Natural killer cell treated with Interleukin-12 subunit alpha and Interleukin-12 subunit beta and Interleukin-15 and Interleukin-18, amount 100 ng/mL, for 72 hours (primary cell): Measurements from ENCODE around the gene GTF3C2. TPM values are rescaled to one million over a fixed set of nuclear protein-coding genes. Genes with fewer than 3 reads are reported as not detected.
"Not testable (repeated sequence)": the region's sequence is repeated elsewhere in the genome, so short reads cannot be mapped to it uniquely, and the experiment has no call there.

Experiments used
- ATAC-seq, 2 donors: fragments of 150-1000 bp; cut with Tn5 transposase in 1 of 2; sonication (Bioruptor Pico), chemical (Tn5 transposase) in 1 of 2; 2 replicates each; pipeline ENCODE4 v1.10.0; 2021
- DNase-seq: peaks from one replicate; pipeline ENCODE4 v3.0.0; 2022; ENCODE audit warnings: low spot score
- H3K27ac Mint-ChIP-seq, 2 donors: 1 replicate in 1 of 2; 2 replicates in 1 of 2; pipeline ENCODE4 v1.8.0; 2022; ENCODE audit warnings: mixed read lengths in 2 of 2, mild to moderate bottlenecking in 1 of 2, moderate library complexity in 1 of 2
- H3K27me3 Mint-ChIP-seq, 2 donors: 1 replicate in 1 of 2; 2 replicates in 1 of 2; pipeline ENCODE4 v1.8.0; 2022; ENCODE audit warnings: mixed read lengths in 2 of 2
- H3K36me3 Mint-ChIP-seq: one replicate; pipeline ENCODE4 v1.8.0; 2022; ENCODE audit warnings: mixed read lengths
- H3K4me1 Mint-ChIP-seq, 2 donors: 1 replicate in 1 of 2; 2 replicates in 1 of 2; pipeline ENCODE4 v1.8.0; 2022; ENCODE audit warnings: low read depth in 2 of 2, mixed read lengths in 2 of 2, mild to moderate bottlenecking in 1 of 2
- H3K4me3 Mint-ChIP-seq: one replicate; pipeline ENCODE4 v1.8.0; 2022; ENCODE audit warnings: mixed read lengths
- H3K9me3 Mint-ChIP-seq: 2 replicates; pipeline ENCODE4 v1.8.0; 2022; ENCODE audit warnings: mixed read lengths
- total RNA-seq, 2 donors: library from RNA; stranded (reverse); gene quantifications; one replicate each; pipeline ENCODE4 v1.2.3, GENCODE V29; 2022

Gene GTF3C2
- total RNA-seq, 2 donors from 2014 or later, result 85.4 to 107 TPM

DNA sequence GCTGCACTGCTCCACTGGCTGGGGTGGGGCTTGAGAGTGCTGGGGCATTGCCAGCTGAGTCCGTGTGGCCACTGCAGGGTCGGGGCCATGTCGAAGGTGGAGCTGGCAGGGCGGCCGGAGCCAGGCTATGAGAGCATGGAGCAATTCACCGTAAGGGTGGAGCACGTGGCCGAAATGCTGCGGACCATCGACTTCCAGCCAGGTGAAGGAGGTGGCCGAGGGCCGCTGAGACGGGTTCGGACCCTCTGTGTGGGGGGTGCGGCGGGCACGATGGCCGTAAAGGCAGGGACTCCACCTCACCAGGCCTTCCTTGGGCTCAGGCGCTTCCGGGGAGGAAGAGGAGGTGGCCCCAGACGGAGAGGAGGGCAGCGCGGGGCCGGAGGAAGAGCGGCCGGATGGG lies 50.4 kb downstream of the GTF3C2 start:
- H3K4me1 Mint-ChIP-seq, result peaks cover 0 to 3% of the 10 kb centered on the region in 2 donors
- H3K27me3 Mint-ChIP-seq, result peaks cover 5 to 6% of the 10 kb centered on the region in 2 donors
- H3K9me3 Mint-ChIP-seq, result no peaks in the 10 kb centered on the region
- H3K4me3 Mint-ChIP-seq, result peak overlapping the region; percentile 39
- H3K36me3 Mint-ChIP-seq, result peaks cover 6% of the 10 kb centered on the region
- H3K27ac Mint-ChIP-seq, result no peak overlapping the region
- peak; percentile 42 to 66 for ATAC-seq
- DNase-seq, result no peak

DNA sequence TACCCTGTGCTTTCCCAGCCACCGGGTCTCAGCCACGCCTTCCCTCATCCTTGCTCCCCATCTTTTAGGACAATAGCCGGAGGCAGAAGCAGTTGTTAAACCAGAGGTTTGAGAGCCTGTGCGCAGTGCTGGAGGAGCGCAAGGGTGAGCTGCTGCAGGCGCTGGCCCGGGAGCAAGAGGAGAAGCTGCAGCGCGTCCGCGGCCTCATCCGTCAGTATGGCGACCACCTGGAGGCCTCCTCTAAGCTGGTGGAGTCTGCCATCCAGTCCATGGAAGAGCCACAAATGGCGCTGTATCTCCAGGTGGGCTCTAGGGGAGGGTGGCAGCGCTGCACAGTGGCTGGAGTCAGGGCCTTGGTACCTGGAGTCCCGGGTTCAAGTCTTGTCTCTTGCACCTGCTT lies 51.0 kb downstream of the GTF3C2 start:
- ATAC-seq (no peak), DNase-seq (no peak)
- H3K9me3 Mint-ChIP-seq, result no peaks in the 10 kb centered on the region
- H3K4me3 Mint-ChIP-seq, result peak overlapping the region; percentile 10
- H3K27ac Mint-ChIP-seq, result no peak overlapping the region
- H3K27me3 Mint-ChIP-seq, result peaks cover 5 to 6% of the 10 kb centered on the region in 2 donors
- H3K36me3 Mint-ChIP-seq, result peaks cover 6% of the 10 kb centered on the region
- H3K4me1 Mint-ChIP-seq, result peaks cover 0 to 3% of the 10 kb centered on the region in 2 donors

DNA sequence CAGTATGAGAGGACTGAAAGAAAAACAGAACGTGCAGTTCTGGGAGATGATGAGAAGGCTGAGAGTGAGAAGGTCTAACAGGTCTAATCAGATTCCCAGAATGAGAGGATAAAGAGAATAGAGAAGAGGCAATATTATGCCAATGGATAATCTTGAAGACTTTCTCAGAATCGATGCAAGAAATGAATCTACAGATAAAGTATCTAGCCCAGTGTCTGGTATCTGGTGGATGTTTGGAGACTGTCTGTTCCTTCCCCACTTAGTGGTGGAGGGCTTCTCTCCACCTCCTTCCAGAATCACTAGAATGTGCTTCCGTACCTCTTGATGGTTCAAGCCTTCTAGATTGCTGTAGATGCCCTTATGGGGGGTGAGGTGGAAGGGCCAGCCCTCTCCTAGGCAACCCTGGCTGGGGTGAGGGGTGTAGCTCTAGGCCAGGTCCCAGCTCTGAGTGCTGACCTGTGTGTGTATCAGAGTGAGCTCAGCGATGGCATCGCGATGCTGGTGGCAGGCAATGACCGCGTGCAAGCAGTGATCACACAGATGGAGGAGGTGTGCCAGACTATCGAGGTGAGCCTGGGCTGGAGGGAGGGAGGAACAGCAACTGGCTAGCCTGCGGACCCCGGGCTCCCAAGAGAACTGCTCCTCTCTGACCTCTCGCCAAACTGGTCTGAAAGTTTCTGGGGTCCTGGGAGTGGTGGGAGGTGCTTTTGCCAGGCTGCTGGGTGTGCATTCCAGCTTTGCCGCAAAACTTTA lies 51.9 kb downstream of the GTF3C2 start:
- peaks cover 0 to 3% of the 10 kb centered on the region in 2 donors for H3K4me1 Mint-ChIP-seq
- no peak for ATAC-seq
- peaks cover 3% of the 10 kb centered on the region for H3K36me3 Mint-ChIP-seq
- no peaks in the 10 kb centered on the region for H3K9me3 Mint-ChIP-seq
- no peak for DNase-seq
- H3K27ac Mint-ChIP-seq, result no peak overlapping the region
- no peak overlapping the region for H3K4me3 Mint-ChIP-seq
- peaks cover 5 to 6% of the 10 kb centered on the region in 2 donors for H3K27me3 Mint-ChIP-seq

DNA sequence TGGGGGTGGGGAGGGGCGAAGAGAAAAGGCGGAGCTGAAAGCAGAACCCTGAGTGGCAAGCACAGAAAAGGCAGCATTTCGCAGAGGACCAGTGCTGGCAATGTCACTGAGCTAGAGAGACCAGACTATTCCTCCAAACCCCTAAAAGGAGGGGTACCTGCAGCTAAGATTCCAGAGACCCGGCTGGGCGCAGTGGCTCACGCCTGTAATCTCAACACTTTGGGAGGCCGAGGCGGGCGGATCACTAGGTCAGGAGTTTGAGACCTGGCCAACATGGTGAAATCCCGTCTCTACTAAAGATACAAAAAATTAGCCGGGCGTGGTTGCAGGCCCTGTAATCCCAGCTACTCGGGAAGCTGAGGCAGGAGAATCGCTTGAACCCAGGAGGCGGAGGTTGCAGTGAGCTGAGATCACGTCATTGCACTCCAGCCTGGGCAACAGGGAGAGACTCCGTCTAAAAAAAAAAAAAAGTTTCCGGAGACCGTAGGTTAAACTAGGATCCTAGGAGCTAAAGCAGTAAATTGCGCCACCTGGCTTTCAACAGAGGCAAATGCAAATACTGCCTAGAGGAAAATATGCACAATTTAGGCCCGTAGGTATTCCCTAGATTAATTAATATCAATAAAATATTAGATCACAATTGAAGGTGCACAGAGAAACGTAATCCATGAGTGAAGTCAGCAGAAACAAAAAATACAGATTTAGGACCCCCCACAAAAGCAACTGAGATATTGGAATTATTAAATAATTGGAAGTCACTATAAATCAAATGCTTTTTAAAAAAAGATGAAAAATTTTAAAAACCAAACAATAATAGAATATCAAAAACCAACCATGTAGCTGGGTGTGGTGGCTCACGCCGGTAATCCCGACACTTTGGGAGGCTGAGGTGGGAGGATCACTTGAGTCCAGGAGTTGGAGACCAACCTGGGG lies 53.2 kb downstream of the GTF3C2 start:
- Mint-ChIP-seq H3K27me3 (peaks cover 5 to 6% of the 10 kb centered on the region in 2 donors), H3K4me3 (peak overlapping the region; percentile 16), H3K9me3 (no peaks in the 10 kb centered on the region), H3K36me3 (no peaks in the 10 kb centered on the region), H3K4me1 (peaks cover 0 to 3% of the 10 kb centered on the region in 2 donors), H3K27ac (no peak overlapping the region)
- ATAC-seq (peak; percentile 42 to 66), DNase-seq (no peak)

DNA sequence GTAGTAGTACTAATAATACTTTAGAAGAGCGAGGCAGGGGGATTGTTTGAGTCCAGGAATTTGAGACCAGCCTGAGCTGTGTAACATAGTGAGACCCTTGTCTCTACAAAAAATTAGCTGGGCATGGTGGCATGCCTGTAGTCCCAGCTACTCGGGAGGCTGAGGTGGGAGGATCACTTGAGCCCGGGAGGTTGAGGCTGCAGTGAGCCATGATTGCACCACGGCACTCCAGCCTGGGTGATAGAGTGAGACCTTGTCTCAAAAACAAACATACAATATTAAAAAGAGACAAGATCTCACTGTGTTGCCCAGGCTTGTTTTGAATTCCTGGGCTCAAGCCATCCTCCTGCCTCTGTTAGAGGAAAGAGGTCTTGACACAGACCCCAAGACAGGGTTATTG lies 56.0 kb downstream of the GTF3C2 start:
- H3K27me3 Mint-ChIP-seq, result peaks cover 5 to 11% of the 10 kb centered on the region in 2 donors
- not testable (repeated sequence) for H3K4me3 Mint-ChIP-seq, H3K9me3 Mint-ChIP-seq, ATAC-seq, DNase-seq, H3K36me3 Mint-ChIP-seq, H3K27ac Mint-ChIP-seq, H3K4me1 Mint-ChIP-seq

DNA sequence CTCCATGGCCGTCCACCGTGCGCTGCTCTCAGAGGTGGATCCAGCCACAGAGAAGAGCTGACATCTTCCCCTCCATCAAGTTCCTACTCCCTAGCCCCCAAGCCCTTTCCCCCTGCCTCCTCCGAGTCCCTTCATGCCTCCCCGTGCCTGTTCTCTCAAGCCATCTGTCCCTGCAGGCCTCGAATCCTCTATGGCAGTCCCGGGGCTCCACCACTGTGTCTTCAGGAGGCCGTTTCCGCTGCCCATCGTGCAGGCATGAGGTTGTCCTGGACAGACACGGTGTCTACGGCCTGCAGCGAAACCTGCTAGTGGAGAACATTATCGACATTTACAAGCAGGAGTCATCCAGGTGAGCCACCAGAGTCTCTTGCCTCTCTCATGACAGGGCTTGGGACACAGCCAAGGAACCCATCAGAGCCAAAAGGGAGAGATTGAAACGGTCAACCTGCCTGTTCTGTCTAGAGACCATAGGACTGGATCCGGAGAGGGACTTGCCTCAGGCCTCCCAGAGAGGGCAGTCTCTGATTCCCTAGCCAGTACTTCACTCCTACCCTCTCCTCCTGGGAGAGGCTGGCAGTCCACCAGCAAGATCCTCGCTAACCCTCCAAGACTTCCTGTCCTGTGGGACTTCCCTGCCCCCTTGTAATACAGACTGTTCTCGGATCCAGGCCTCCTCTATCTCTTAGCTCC lies 58.0 kb downstream of the GTF3C2 start:
- Mint-ChIP-seq H3K4me1 (no peaks in the 10 kb centered on the region), H3K36me3 (no peaks in the 10 kb centered on the region), H3K27me3 (peaks cover 0 to 6% of the 10 kb centered on the region in 2 donors), H3K27ac (no peak overlapping the region), H3K4me3 (no peak overlapping the region), H3K9me3 (no peaks in the 10 kb centered on the region)
- DNase-seq (no peak), ATAC-seq (peak; percentile 13 to 22)

DNA sequence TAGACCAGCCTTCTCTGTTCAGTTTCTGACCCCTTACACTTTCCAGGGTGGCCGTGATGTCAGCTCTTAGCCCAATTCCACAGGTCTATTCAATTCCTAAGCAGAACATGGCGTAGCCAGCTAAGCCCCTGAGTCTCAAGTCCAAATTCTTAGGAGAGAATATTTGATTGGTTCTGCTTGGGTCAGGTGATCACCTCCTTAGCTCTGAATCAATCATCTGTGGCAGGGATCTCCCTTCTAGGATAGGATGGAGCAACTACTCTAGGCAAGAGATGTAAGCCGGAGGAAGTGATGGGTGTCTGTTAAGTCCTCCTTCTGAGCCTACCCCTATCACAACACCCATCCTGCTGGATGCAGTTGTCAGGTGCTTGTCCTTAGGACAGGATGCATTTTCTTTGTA lies 59.4 kb downstream of the GTF3C2 start:
- Mint-ChIP-seq H3K36me3 (no peaks in the 10 kb centered on the region), H3K27me3 (peaks cover 0 to 16% of the 10 kb centered on the region in 2 donors), H3K4me3 (no peak overlapping the region), H3K4me1 (no peaks in the 10 kb centered on the region), H3K27ac (no peak overlapping the region), H3K9me3 (no peaks in the 10 kb centered on the region)
- DNase-seq (no peak), ATAC-seq (no peak)

DNA sequence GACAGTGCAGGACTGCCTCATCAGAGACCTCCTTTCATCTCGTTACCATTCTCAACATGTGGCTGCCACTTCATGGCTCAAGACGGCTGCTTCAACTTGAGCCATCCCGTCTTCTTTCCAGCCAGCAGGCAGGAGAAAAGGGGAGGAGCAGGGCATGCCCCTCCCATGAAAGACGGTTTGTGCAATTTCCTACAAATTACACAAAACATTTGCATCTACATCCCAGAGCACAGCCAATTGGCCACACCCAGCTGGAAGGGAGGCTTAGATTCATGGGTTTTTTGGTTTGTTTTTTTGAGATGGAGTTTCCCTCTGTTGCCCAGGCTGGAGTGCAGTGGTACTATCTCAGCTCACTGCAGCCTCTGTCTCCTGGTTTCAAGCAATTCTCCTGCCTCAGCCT lies 60.1 kb downstream of the GTF3C2 start:
- Mint-ChIP-seq H3K36me3 (no peaks in the 10 kb centered on the region), H3K27me3 (peaks cover 0 to 16% of the 10 kb centered on the region in 2 donors), H3K4me1 (no peaks in the 10 kb centered on the region), H3K9me3 (no peaks in the 10 kb centered on the region), H3K4me3 (no peak overlapping the region), H3K27ac (no peak overlapping the region)
- DNase-seq (no peak), ATAC-seq (no peak)

DNA sequence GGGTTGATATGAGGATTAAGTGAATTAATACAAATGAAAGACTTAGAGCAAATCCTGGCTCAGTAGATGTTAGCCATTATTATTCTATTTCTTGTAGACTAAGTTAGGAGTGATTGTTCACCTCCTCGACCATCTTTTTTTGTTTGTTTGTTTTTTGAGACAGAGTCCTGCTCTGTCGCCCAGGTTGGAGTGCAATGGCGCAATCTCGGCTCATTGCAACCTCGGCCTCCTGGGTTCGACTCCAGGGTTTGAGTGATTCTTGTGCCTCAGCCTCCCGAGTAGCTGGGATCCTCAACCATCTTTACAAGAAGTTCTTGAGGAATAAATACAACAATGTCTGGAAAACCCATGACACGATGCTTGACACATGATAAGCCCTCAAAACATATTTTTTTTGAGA lies 61.6 kb downstream of the GTF3C2 start:
- no peak for ATAC-seq
- Mint-ChIP-seq H3K4me3 (no peak overlapping the region), H3K27me3 (peaks cover 0 to 16% of the 10 kb centered on the region in 2 donors), H3K36me3 (no peaks in the 10 kb centered on the region), H3K9me3 (no peaks in the 10 kb centered on the region), H3K4me1 (no peaks in the 10 kb centered on the region), H3K27ac (no peak overlapping the region)
- no peak for DNase-seq

DNA sequence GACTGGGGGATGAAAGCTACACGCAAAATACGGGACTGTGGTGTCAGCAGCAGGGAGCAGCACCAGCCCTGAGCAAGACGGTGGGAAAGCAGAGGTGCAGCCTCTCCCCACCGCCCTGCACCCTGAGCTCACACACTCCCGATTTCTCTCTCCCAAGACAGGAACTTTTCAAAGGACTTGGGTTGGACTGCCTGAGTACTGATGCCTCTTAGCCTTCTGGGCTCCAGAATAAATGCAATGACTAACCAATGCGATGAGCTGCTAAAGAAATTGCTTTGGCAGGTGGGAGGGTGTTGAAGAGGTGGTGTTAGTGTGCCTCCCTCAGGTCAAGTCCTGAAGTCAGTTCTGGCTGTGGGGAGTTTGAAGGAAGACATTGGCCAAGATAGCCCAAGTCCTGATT lies 64.7 kb downstream of the GTF3C2 start:
- ATAC-seq (no peak), DNase-seq (no peak)
- H3K4me1 Mint-ChIP-seq, result no peaks in the 10 kb centered on the region
- peaks cover 0 to 19% of the 10 kb centered on the region in 2 donors for H3K27me3 Mint-ChIP-seq
- H3K36me3 Mint-ChIP-seq, result no peaks in the 10 kb centered on the region
- H3K9me3 Mint-ChIP-seq, result no peaks in the 10 kb centered on the region
- no peak overlapping the region for H3K27ac Mint-ChIP-seq
- H3K4me3 Mint-ChIP-seq, result no peak overlapping the region

DNA sequence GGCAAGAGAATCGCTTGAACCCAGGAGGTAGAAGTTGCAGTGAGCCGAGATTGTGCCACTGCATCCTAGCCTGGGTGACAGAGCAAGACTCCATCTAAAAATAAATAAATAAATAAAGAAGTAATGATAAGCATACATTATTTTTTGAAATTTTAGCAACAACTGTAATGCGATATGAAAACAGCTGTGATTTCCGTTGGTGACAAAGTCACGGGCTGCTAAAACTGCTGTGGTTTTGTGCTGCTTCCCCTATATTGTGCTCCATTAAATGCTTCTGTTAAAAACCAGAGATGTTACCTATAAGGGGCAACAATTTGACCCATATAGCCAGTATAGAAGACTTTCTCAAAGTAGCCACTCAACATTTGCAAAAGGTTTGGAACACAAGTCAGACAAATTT lies 66.0 kb downstream of the GTF3C2 start:
- no peaks in the 10 kb centered on the region for H3K36me3 Mint-ChIP-seq
- H3K4me3 Mint-ChIP-seq, result no peak overlapping the region
- no peak for DNase-seq
- peaks cover 0 to 26% of the 10 kb centered on the region in 2 donors for H3K27me3 Mint-ChIP-seq
- H3K4me1 Mint-ChIP-seq, result no peaks in the 10 kb centered on the region
- no peak overlapping the region for H3K27ac Mint-ChIP-seq
- ATAC-seq, result no peak
- no peaks in the 10 kb centered on the region for H3K9me3 Mint-ChIP-seq

DNA sequence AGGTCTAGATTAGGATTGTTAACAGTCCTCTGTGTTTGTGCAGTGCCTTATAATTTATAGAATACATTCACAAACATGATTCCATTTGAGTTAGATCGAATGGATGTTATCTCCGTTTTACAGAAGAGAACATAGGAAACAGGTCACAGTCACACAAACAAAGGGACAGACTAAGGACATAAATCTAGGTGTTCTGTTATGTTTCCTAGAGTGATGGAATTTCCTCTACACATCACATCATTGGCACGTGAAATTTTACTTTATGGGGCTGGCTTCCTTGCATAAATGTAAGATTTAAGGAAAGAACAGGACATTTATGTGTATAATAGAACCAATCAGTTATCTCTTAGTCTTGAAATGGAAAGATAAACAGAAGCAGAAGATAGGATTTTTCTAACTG lies 68.0 kb downstream of the GTF3C2 start:
- Mint-ChIP-seq H3K36me3 (no peaks in the 10 kb centered on the region), H3K9me3 (no peaks in the 10 kb centered on the region), H3K4me1 (no peaks in the 10 kb centered on the region), H3K27ac (no peak overlapping the region), H3K27me3 (peaks cover 0 to 26% of the 10 kb centered on the region in 2 donors), H3K4me3 (no peak overlapping the region)
- ATAC-seq (no peak), DNase-seq (no peak)

DNA sequence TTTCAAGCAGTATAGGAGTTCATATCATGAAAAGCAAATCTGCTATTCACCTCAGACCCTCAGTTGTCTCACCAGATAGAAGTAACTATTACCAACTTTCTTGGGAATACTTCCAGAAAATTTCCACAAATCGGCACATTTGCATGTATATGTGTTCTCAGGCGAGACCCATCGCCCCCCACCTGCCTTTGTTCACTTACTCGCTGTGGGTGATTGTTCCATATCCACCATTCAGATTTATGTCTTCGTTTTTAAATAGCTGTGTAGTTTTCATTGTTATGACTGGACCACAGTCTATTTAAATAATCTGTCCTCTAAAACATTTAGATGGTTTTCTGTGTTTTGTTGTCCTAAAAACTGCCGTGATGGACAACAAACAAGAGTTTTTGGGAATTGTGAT lies 71.1 kb downstream of the GTF3C2 start:
- Mint-ChIP-seq H3K27me3 (peaks cover 12 to 36% of the 10 kb centered on the region in 2 donors), H3K27ac (no peak overlapping the region), H3K36me3 (no peaks in the 10 kb centered on the region), H3K9me3 (no peaks in the 10 kb centered on the region), H3K4me1 (no peaks in the 10 kb centered on the region), H3K4me3 (no peak overlapping the region)
- no peak for ATAC-seq
- DNase-seq, result no peak
